Mononuclear cell (primary cell): ENCODE measurements around the gene MROH8. TPM values are rescaled to one million over a fixed set of nuclear protein-coding genes. Genes with fewer than 3 reads are reported as not detected.

Experiments used
- total RNA-seq: library from RNA; depleted of rRNA; stranded (reverse); fragments of >200 nt; gene quantifications from one replicate; pipeline ENCODE4 v1.2.3, GENCODE V29; 2012

Gene MROH8
- total RNA-seq, 1 donor: 1.8 TPM

Other genes with a start within 250 kb of the MROH8 start
- gene SAMHD1, start 227.8 kb downstream of the MROH8 start, total RNA-seq: 203 TPM
- gene RBL1, start 83.6 kb downstream of the MROH8 start, total RNA-seq: 28.9 TPM
- 124 TPM for gene RPN2, start 218 bp downstream of the MROH8 start, total RNA-seq
- not detected for gene GHRH, start 82.3 kb upstream of the MROH8 start, total RNA-seq
- gene MANBAL, start 110.1 kb upstream of the MROH8 start, total RNA-seq: 4.3 TPM
- 24.1 TPM for gene SRC, start 166.6 kb upstream of the MROH8 start, total RNA-seq